Prostate gland (tissue), 2 donors: ENCODE data around the gene FGF5. TPM values are rescaled to one million over a fixed set of nuclear protein-coding genes. Genes with fewer than 3 reads are reported as not detected.
"Not testable (repeated sequence)": the region's sequence is repeated elsewhere in the genome, so short reads cannot be mapped to it uniquely, and the experiment has no call there.

Experiments
- DNase-seq: peaks from one replicate; pipeline ENCODE4 v3.0.0-alpha.2; 2019; ENCODE audit warnings: low spot score
- H3K27ac ChIP-seq, 2 donors: fragments of 200-600 bp; sonication (generic); 2 replicates each; pipeline ENCODE4 v1.5.1; 2017 to 2019
- H3K27me3 ChIP-seq: fragments of 200-600 bp; sonication (generic); replicated peaks from 2 replicates; pipeline ENCODE4 v1.5.1; 2019; ENCODE audit not compliant: insufficient read depth
- H3K36me3 ChIP-seq, 2 donors: fragments of 200-600 bp; sonication (generic); 1 replicate in 1 of 2; 2 replicates in 1 of 2; pipeline versions ENCODE4 v1.5.1 to v1.8.1; 2017 to 2019
- H3K4me1 ChIP-seq: fragments of 200-600 bp; sonication (generic); replicated peaks from 2 replicates; pipeline ENCODE4 v1.5.1; 2019
- H3K4me3 ChIP-seq, 2 donors: fragments of 200-600 bp; sonication (generic); 2 replicates each; pipeline ENCODE4 v1.5.1; 2017 to 2019
- H3K9me3 ChIP-seq: fragments of 200-600 bp; sonication (generic); 2 replicates; pipeline ENCODE4 v1.5.1; 2017
- POLR2A ChIP-seq: fragments of 450-650 bp; IDR thresholded peaks from one replicate; pipeline ENCODE4 v1.6.1; 2016; ENCODE audit warnings: antibody characterized with exemption, mild to moderate bottlenecking
- POLR2AphosphoS5 ChIP-seq: sonication (generic); formaldehyde crosslinking; IDR thresholded peaks from one replicate; pipeline ENCODE4 v1.6.1; 2017; ENCODE audit warnings: antibody characterized with exemption
- WGBS: methylation state at CpG from one replicate; pipeline ENCODE4 v1.1.5; 2018; 5-methylcytosine and 5-hydroxymethylcytosine counted together
- intact Hi-C: fragments of 100-400 bp; cut with DNase I; formaldehyde crosslinking; loops from one replicate; pipeline ENCODE4 v1.14.2; 2022
- total RNA-seq, 2 donors: library from RNA; depleted of rRNA; stranded (reverse); fragments of >200 nt; gene quantifications; one replicate each; pipeline ENCODE4 v1.1.0, GENCODE V29; 2016
- TF ChIP-seq, protein P1 (sequence below), 4 experiments: fragments of 200-600 bp in 2 of 4; fragments of 450-650 bp in 2 of 4; sonication (generic) in 2 of 4; IDR thresholded peaks; 1 replicate in 3 of 4; 2 replicates in 1 of 4; pipeline ENCODE4 v1.5.1; 2016 to 2019; ENCODE audit warnings: antibody characterized with exemption in 4 of 4, mild to moderate bottlenecking in 2 of 4, moderate library complexity in 2 of 4

FGF5 gene
- total RNA-seq, 2 donors from 2014 or later: not detected

DNA sequence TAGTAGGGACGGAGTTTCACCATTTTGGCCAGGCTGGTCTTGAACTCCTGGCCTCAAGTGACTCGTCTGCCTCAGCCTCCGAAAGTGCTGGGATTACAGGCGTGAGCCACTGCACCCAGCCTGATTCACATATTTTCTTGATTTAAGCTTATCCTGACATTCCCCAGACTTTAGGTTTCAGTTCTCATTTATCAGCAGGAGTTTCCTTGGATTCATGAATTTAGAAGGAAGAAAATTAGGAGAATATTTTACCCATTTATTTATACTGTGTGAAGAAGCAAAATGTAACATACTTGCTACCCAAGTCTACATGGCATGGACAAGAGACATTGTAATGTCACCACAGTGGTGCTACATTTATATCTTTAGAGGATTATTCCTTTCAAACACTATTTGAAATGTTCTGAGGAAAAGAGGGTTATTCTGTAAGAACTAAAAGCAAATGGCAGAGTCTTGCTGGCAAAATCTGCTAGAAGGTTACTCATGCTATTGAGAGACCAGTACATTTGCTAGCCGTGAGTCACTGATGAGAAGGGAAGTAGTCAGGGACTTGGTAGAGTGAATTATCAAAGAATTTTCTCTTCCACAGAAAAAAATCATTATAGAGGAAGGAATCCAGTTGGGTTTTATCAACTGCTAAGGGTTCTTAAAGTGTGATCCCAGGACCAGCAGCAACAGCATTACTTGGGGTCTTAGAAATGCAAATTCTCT lies 43.0 kb downstream of the FGF5 start:
- no peaks in the 10 kb centered on the region for H3K4me1 ChIP-seq
- DNase-seq: no peak
- no peaks in the 10 kb centered on the region for H3K36me3 ChIP-seq
- peaks cover 3% of the 10 kb centered on the region for H3K27me3 ChIP-seq
- no peak overlapping the region for H3K27ac ChIP-seq
- intact Hi-C loops: no loop called here
- H3K9me3 ChIP-seq: no peaks in the 10 kb centered on the region
- TF ChIP-seq, protein P1, sequence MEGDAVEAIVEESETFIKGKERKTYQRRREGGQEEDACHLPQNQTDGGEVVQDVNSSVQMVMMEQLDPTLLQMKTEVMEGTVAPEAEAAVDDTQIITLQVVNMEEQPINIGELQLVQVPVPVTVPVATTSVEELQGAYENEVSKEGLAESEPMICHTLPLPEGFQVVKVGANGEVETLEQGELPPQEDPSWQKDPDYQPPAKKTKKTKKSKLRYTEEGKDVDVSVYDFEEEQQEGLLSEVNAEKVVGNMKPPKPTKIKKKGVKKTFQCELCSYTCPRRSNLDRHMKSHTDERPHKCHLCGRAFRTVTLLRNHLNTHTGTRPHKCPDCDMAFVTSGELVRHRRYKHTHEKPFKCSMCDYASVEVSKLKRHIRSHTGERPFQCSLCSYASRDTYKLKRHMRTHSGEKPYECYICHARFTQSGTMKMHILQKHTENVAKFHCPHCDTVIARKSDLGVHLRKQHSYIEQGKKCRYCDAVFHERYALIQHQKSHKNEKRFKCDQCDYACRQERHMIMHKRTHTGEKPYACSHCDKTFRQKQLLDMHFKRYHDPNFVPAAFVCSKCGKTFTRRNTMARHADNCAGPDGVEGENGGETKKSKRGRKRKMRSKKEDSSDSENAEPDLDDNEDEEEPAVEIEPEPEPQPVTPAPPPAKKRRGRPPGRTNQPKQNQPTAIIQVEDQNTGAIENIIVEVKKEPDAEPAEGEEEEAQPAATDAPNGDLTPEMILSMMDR (IDR thresholded peaks at IDR 0.05): no peak
- TF ChIP-seq POLR2A (no peak), POLR2AphosphoS5 (no peak)
- H3K4me3 ChIP-seq: no peak overlapping the region
- WGBS: 71% methylated on average over 5 of the region's 5 CpGs

DNA sequence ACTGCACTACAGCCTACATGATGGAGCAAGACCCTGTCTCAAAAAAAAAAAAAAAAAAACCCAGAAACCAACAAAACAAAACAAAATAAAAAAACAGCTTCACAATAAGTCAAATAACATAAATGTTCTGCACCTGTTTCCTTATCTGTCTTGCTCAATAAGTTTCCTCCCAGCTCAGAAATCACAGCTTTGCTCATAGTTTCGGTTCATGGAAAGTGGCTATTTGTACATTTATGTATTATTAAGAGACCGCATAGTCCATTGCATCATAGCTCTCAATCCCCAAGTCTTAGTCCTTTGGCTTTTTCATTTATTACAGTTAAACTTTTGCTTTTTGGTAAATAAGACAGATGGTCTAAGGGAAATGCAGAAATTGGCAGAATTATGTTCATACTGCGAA lies 44.7 kb downstream of the FGF5 start:
- no peak for DNase-seq
- no peak overlapping the region for H3K27ac ChIP-seq
- WGBS: 88% methylated on average over 3 of the region's 3 CpGs
- H3K9me3 ChIP-seq: no peaks in the 10 kb centered on the region
- H3K4me1 ChIP-seq: no peaks in the 10 kb centered on the region
- intact Hi-C loops: no loop called here
- no peaks in the 10 kb centered on the region for H3K36me3 ChIP-seq
- no peak overlapping the region for H3K4me3 ChIP-seq
- H3K27me3 ChIP-seq: peaks cover 3% of the 10 kb centered on the region
- TF ChIP-seq, protein P1 (IDR thresholded peaks at IDR 0.05): no peak
- TF ChIP-seq POLR2A (no peak), POLR2AphosphoS5 (no peak)

DNA sequence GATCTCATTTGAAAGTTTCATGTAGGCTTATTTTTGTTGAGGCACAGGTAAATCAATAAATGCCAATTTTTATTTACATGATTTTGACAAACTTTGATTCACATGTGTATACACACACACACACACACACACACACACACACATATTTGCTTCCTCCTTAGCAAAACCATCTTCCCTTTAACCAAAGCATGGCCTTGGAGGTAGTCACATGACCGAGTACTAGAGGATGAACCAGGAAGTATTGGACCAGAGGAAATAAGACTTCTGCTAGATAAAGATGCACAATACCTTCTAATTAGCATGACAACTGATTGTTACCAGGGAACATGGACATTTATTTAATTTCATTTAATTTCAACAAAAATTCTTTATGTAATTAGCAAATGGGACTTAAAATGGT lies 45.7 kb downstream of the FGF5 start:
- H3K36me3 ChIP-seq: no peaks in the 10 kb centered on the region
- intact Hi-C loops: no loop called here
- no peak for DNase-seq
- no peaks in the 10 kb centered on the region for H3K9me3 ChIP-seq
- H3K27ac ChIP-seq: no peak overlapping the region
- TF ChIP-seq POLR2A (no peak), POLR2AphosphoS5 (no peak)
- TF ChIP-seq, protein P1 (IDR thresholded peaks at IDR 0.05): no peak
- H3K27me3 ChIP-seq: peaks cover 3% of the 10 kb centered on the region
- no peak overlapping the region for H3K4me3 ChIP-seq
- 86% methylated on average over 1 of the region's 1 CpG for WGBS
- no peaks in the 10 kb centered on the region for H3K4me1 ChIP-seq

DNA sequence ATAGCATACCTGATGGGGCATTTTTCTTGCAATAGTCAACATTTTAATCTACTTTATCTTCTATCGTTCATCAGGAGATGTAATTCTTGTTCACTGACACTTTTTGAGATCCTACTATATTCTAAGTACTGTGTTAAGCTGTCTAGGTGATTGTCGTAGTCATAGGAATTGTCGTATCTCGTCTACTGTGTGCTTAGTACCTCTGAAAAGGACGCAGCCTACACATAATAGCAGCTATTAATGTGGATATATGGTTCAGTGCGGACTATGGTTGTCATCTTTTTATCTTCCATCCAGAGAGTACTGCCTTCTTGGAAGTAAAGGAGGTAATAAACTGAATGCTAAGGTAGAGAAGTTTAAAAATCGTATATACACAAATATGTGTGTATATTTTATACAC lies 47.2 kb downstream of the FGF5 start:
- no peak overlapping the region for H3K4me3 ChIP-seq
- TF ChIP-seq, protein P1 (IDR thresholded peaks at IDR 0.05): no peak
- TF ChIP-seq POLR2AphosphoS5: no peak
- H3K27me3 ChIP-seq: peaks cover under 1% of the 10 kb centered on the region
- WGBS: 76% methylated on average over 7 of the region's 7 CpGs
- DNase-seq: no peak
- H3K27ac ChIP-seq: no peak overlapping the region
- H3K9me3 ChIP-seq: no peaks in the 10 kb centered on the region
- H3K36me3 ChIP-seq: no peaks in the 10 kb centered on the region
- intact Hi-C loops: no loop called here
- no peaks in the 10 kb centered on the region for H3K4me1 ChIP-seq

DNA sequence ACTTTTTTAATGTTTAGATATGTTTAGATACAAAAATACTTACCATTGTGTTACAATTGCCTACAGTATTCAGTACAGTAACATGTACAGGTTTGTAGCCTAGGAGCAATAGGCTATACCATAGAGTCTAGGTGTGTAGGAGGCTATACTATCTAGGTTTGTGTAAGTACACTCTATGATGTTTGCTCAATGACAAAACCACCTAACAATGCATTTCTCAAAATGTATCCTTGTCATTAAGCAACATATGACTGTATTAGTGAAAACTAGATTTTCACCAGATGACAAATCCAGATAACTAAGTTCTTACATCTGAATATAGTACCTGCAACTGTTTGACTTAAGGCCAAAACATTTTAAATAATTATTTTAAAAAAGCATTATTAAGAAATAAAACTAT lies 49.4 kb downstream of the FGF5 start:
- H3K27ac ChIP-seq, H3K4me1 ChIP-seq, H3K4me3 ChIP-seq, H3K9me3 ChIP-seq, DNase-seq, H3K27me3 ChIP-seq, H3K36me3 ChIP-seq, intact Hi-C loops: not testable (repeated sequence)
